HepG2 (cell line): Measurements from ENCODE around the gene RPTOR.

Experiments
- CREM ChIP-seq, 2 experiments: sonication (generic) in 1 of 2; formaldehyde crosslinking in 1 of 2; IDR thresholded peaks; 2 replicates each; pipeline versions ENCODE4 v1.4.0 to v1.6.1; 2016 to 2020; ENCODE audit warnings: antibody characterized with exemption in 1 of 2, mild to moderate bottlenecking in 1 of 2, missing genetic modification reagents in 1 of 2
- CTCF ChIP-seq: sonication (generic); formaldehyde crosslinking; IDR thresholded peaks from 2 replicates; pipeline ENCODE4 v1.5.0; 2020; ENCODE audit warnings: mild to moderate bottlenecking, missing genetic modification reagents, moderate library complexity
- FOSL2 ChIP-seq: sonication (generic); formaldehyde crosslinking; IDR thresholded peaks from 2 replicates; pipeline ENCODE4 v1.4.0; 2020; ENCODE audit warnings: missing genetic modification reagents
- ZNF766 ChIP-seq: sonication (generic); formaldehyde crosslinking; IDR thresholded peaks from 2 replicates; pipeline ENCODE4 v1.5.0; 2020; ENCODE audit warnings: missing genetic modification reagents, borderline replicate concordance
- TF ChIP-seq, protein P1 (sequence below): sonication (generic); formaldehyde crosslinking; IDR thresholded peaks from 2 replicates; pipeline ENCODE4 v1.8.0; 2022; ENCODE audit warnings: mild to moderate bottlenecking, missing genetic modification reagents

DNA sequence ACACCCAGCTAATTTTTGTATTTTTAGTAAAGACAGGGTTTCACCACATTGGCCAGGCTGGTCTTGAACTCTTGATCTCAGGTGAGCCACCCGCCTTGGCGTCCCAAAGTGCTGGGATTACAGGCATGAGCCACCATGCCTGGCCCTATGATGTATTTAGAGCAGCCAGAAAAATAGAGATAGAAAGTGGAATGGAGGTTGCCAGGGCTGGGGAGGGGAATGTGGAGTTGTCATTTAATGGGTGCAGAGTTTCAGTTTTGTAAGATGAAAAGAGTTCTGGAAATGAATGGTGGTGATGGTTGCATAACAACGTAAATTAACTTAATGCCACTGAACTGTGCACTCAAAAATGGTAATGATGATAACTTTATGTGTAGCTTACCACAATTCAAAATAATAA is 36.7 kb upstream of the RPTOR start:
- TF ChIP-seq ZNF766 (CRISPR knock-in tag) (no peak), CREM (IDR thresholded peaks at IDR 0.05) (no peak), CREM (CRISPR knock-in tag; IDR thresholded peaks at IDR 0.05) (no peak), FOSL2 (CRISPR knock-in tag) (no peak), CTCF (no peak)
- TF ChIP-seq, protein P1, sequence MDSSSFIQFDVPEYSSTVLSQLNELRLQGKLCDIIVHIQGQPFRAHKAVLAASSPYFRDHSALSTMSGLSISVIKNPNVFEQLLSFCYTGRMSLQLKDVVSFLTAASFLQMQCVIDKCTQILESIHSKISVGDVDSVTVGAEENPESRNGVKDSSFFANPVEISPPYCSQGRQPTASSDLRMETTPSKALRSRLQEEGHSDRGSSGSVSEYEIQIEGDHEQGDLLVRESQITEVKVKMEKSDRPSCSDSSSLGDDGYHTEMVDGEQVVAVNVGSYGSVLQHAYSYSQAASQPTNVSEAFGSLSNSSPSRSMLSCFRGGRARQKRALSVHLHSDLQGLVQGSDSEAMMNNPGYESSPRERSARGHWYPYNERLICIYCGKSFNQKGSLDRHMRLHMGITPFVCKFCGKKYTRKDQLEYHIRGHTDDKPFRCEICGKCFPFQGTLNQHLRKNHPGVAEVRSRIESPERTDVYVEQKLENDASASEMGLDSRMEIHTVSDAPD (CRISPR knock-in tag): no peak
